Ovary (tissue), 3 donors: Measurements from ENCODE around the gene KRT76.

Experiments
- EP300 ChIP-seq: sonication (generic); formaldehyde crosslinking; IDR thresholded peaks from one replicate; pipeline ENCODE4 v1.6.1; 2017; ENCODE audit warnings: antibody characterized with exemption
- POLR2A ChIP-seq: fragments of 450-650 bp; IDR thresholded peaks from one replicate; pipeline ENCODE4 v1.6.1; 2017; ENCODE audit warnings: antibody characterized with exemption, mild to moderate bottlenecking, moderate library complexity
- TF ChIP-seq, protein P1 (sequence below), 3 donors: fragments of 450-650 bp in 2 of 3; fragments of 200-600 bp in 1 of 3; IDR thresholded peaks; one replicate each; pipeline versions ENCODE4 v1.5.1 to v1.8.0; 2016 to 2022; ENCODE audit warnings: antibody characterized with exemption in 3 of 3, mild to moderate bottlenecking in 1 of 3
- donor health status: DM: no; HTN: no; CAD: no.

GRCh38 chr12:52792185-52793029 lies 15.3 kb upstream of the KRT76 start:
- TF ChIP-seq EP300 (no peak), POLR2A (no peak)
- TF ChIP-seq, protein P1, sequence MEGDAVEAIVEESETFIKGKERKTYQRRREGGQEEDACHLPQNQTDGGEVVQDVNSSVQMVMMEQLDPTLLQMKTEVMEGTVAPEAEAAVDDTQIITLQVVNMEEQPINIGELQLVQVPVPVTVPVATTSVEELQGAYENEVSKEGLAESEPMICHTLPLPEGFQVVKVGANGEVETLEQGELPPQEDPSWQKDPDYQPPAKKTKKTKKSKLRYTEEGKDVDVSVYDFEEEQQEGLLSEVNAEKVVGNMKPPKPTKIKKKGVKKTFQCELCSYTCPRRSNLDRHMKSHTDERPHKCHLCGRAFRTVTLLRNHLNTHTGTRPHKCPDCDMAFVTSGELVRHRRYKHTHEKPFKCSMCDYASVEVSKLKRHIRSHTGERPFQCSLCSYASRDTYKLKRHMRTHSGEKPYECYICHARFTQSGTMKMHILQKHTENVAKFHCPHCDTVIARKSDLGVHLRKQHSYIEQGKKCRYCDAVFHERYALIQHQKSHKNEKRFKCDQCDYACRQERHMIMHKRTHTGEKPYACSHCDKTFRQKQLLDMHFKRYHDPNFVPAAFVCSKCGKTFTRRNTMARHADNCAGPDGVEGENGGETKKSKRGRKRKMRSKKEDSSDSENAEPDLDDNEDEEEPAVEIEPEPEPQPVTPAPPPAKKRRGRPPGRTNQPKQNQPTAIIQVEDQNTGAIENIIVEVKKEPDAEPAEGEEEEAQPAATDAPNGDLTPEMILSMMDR (IDR thresholded peaks at IDR 0.05): no peak
